IPS-NIHi11 (cell line): Measurements from ENCODE around the gene METAP1D.
"Not testable (repeated sequence)": the region's sequence is repeated elsewhere in the genome, so short reads cannot be mapped to it uniquely, and the experiment has no call there.

Experiments used
- DNase-seq: peaks from one replicate; pipeline ENCODE4 v3.0.0; 2012; ENCODE audit warnings: mixed read lengths, low spot score

METAP1D gene

GRCh38 chr2:172102391-172103359 is 102.9 kb downstream of the METAP1D start, which contains the start of gene DLX2:
TSS of gene DLX2 (minus strand) at chr2:172102900. CDS start at chr2:172102538, 362 bp downstream.
- peak; percentile 93 for DNase-seq

GRCh38 chr2:172103471-172104272 is 103.9 kb downstream of the METAP1D start:
- DNase-seq, result peak; percentile 91

- DNase-seq, result no peak
Observed at GRCh38 chr2:172105471-172106107, 105.8 kb downstream of the METAP1D start.

GRCh38 chr2:172106108-172106961 is 106.6 kb downstream of the METAP1D start:
- peak; percentile 68 for DNase-seq

GRCh38 chr2:172107690-172108586 is 108.2 kb downstream of the METAP1D start:
- DNase-seq, result no peak

- DNase-seq, result no peak
Observed at GRCh38 chr2:172108587-172108930, 108.8 kb downstream of the METAP1D start.

GRCh38 chr2:172109256-172109987 is 109.7 kb downstream of the METAP1D start:
- peak; percentile 28 for DNase-seq

GRCh38 chr2:172109988-172110811 is 110.4 kb downstream of the METAP1D start:
- DNase-seq, result peak; percentile 29

GRCh38 chr2:172113617-172114016 is 113.9 kb downstream of the METAP1D start:
- DNase-seq, result no peak

GRCh38 chr2:172114176-172114575 is 114.4 kb downstream of the METAP1D start:
- not testable (repeated sequence) for DNase-seq

GRCh38 chr2:172114579-172114978 is 114.8 kb downstream of the METAP1D start:
- DNase-seq, result no peak

- no peak for DNase-seq
Observed at GRCh38 chr2:172116107-172116506, 116.4 kb downstream of the METAP1D start.

- DNase-seq, result no peak
Observed at GRCh38 chr2:172119089-172119488, 119.3 kb downstream of the METAP1D start.

GRCh38 chr2:172120118-172120517 is 120.4 kb downstream of the METAP1D start:
- no peak for DNase-seq

- no peak for DNase-seq
Observed at GRCh38 chr2:172128484-172128883, 128.7 kb downstream of the METAP1D start.

- DNase-seq, result no peak
Observed at GRCh38 chr2:172129404-172129803, 129.7 kb downstream of the METAP1D start.
